Fibroblast of the conjunctiva (primary cell): ENCODE results near the gene OR52L1.

Experiments
- DNase-seq: peaks from one replicate; pipeline ENCODE4 v3.0.0-alpha.2; 2010; ENCODE audit warnings: low read depth

The OR52L1 gene

GRCh38 chr11:5940748-5941147 is 46.0 kb downstream of the OR52L1 start:
- DNase-seq: no peak

- DNase-seq: no peak
These were observed 48.2 kb downstream of the OR52L1 start for GRCh38 chr11:5938603-5938965.

GRCh38 chr11:5937868-5938602 is 48.8 kb downstream of the OR52L1 start:
- no peak for DNase-seq
